ENCODE data around the gene DCLK3.

DCLK3 gene

GRCh38 chr3:36695113-36695768 lies 69.1 kb downstream of the DCLK3 start:
- no peak for TF ChIP-seq CTCF (IDR thresholded peaks at IDR 0.05; ENCODE audit: control insufficient read depth, extremely low read depth, insufficient read depth)
- no peak for DNase-seq (ENCODE audit: low read depth)
- no peak overlapping the region for H3K4me3 ChIP-seq (ENCODE audit: low read depth, low read length)

GRCh38 chr3:36693670-36694069 lies 70.7 kb downstream of the DCLK3 start:
- TF ChIP-seq CTCF (IDR thresholded peaks at IDR 0.05; ENCODE audit: control insufficient read depth, extremely low read depth, insufficient read depth) = no peak
- DNase-seq (ENCODE audit: low read depth) = no peak
- H3K4me3 ChIP-seq (ENCODE audit: low read depth, low read length) = no peak overlapping the region

GRCh38 chr3:36689560-36689959 lies 74.8 kb downstream of the DCLK3 start:
- no peak for DNase-seq (ENCODE audit: low read depth)
- H3K4me3 ChIP-seq (ENCODE audit: low read depth, low read length) = no peak overlapping the region
- TF ChIP-seq CTCF (IDR thresholded peaks at IDR 0.05; ENCODE audit: control insufficient read depth, extremely low read depth, insufficient read depth) = no peak

- H3K4me3 ChIP-seq (ENCODE audit: low read depth, low read length) = no peak overlapping the region
- TF ChIP-seq CTCF (IDR thresholded peaks at IDR 0.05; ENCODE audit: control insufficient read depth, extremely low read depth, insufficient read depth) = no peak
- DNase-seq (ENCODE audit: low read depth) = no peak
Observed at GRCh38 chr3:36688815-36689214, 75.5 kb downstream of the DCLK3 start.

- DNase-seq (ENCODE audit: low read depth) = no peak
- TF ChIP-seq CTCF (IDR thresholded peaks at IDR 0.05; ENCODE audit: control insufficient read depth, extremely low read depth, insufficient read depth) = no peak
- H3K4me3 ChIP-seq (ENCODE audit: low read depth, low read length) = no peak overlapping the region
Observed at GRCh38 chr3:36686516-36686915, 77.8 kb downstream of the DCLK3 start.

GRCh38 chr3:36681867-36682266 lies 82.5 kb downstream of the DCLK3 start:
- no peak for DNase-seq (ENCODE audit: low read depth)
- TF ChIP-seq CTCF (IDR thresholded peaks at IDR 0.05; ENCODE audit: control insufficient read depth, extremely low read depth, insufficient read depth) = no peak
- H3K4me3 ChIP-seq (ENCODE audit: low read depth, low read length) = no peak overlapping the region

GRCh38 chr3:36680952-36681351 lies 83.4 kb downstream of the DCLK3 start:
- DNase-seq (ENCODE audit: low read depth) = no peak
- H3K4me3 ChIP-seq (ENCODE audit: low read depth, low read length) = no peak overlapping the region

More at GRCh38 chr3:36680952-36681351, 83.4 kb downstream of the DCLK3 start:
- no peak for TF ChIP-seq CTCF (IDR thresholded peaks at IDR 0.05; ENCODE audit: control insufficient read depth, extremely low read depth, insufficient read depth)

All from LNCaP clone FGC (cell line).